H9 (cell line): ENCODE results near the gene RHBDD3. TPM values are rescaled to one million over a fixed set of nuclear protein-coding genes. Genes with fewer than 3 reads are reported as not detected.

Experiments
- DNase-seq: peaks from one replicate; pipeline ENCODE4 v3.0.0-alpha.2; 2017
- H2AFZ ChIP-seq: one replicate; pipeline ENCODE4 v1.6.1; 2013; ENCODE audit warnings: mild to moderate bottlenecking, low read length, control low read depth, moderate library complexity
- H2AK5ac ChIP-seq: 2 replicates; pipeline ENCODE4 v1.6.1; 2013; ENCODE audit warnings: low read length, control low read depth, mixed read lengths; ENCODE audit not compliant: insufficient read length
- H2BK120ac ChIP-seq: one replicate; pipeline ENCODE4 v1.6.1; 2013; ENCODE audit warnings: low read depth, mild to moderate bottlenecking, low read length, control low read depth, inconsistent platforms; ENCODE audit not compliant: poor library complexity, severe bottlenecking
- H2BK12ac ChIP-seq: 2 replicates; pipeline ENCODE4 v1.6.1; 2013; ENCODE audit warnings: low read length, control low read depth, mixed read lengths, low read depth; ENCODE audit not compliant: insufficient read length
- H2BK15ac ChIP-seq: 2 replicates; pipeline ENCODE4 v1.6.1; 2013; ENCODE audit warnings: low read depth, low read length, control low read depth
- H2BK20ac ChIP-seq: one replicate; pipeline ENCODE4 v1.6.1; 2013; ENCODE audit warnings: low read depth, mild to moderate bottlenecking, low read length, control low read depth, inconsistent platforms; ENCODE audit not compliant: poor library complexity, severe bottlenecking
- H2BK5ac ChIP-seq: 2 replicates; pipeline ENCODE4 v1.6.1; 2013; ENCODE audit warnings: low read length, control low read depth, mixed read lengths; ENCODE audit not compliant: insufficient read length
- H3K14ac ChIP-seq: 2 replicates; pipeline ENCODE4 v1.6.1; 2013; ENCODE audit warnings: low read length, control low read depth; ENCODE audit not compliant: insufficient read depth
- H3K18ac ChIP-seq: 2 replicates; pipeline ENCODE4 v1.6.1; 2013; ENCODE audit warnings: low read depth, mild to moderate bottlenecking, mixed read lengths, low read length, control low read depth; ENCODE audit not compliant: insufficient read length
- H3K23ac ChIP-seq: 2 replicates; pipeline ENCODE4 v1.6.1; 2013; ENCODE audit warnings: low read length, control low read depth, mixed read lengths, low read depth; ENCODE audit not compliant: insufficient read length
- H3K23me2 ChIP-seq: 2 replicates; pipeline ENCODE4 v1.6.1; 2013; ENCODE audit warnings: low read depth, mild to moderate bottlenecking, mixed read lengths, low read length, control low read depth; ENCODE audit not compliant: insufficient read length, poor library complexity, severe bottlenecking
- H3K27ac ChIP-seq: 2 replicates; pipeline ENCODE4 v1.5.1; 2013; ENCODE audit warnings: low read length, control low read depth, mixed read lengths, low read depth; ENCODE audit not compliant: insufficient read length
- H3K27me3 ChIP-seq: 2 replicates; pipeline ENCODE4 v1.6.1; 2013; ENCODE audit warnings: low read length, control low read depth, inconsistent platforms; ENCODE audit not compliant: insufficient read depth
- H3K4ac ChIP-seq: 2 replicates; pipeline ENCODE4 v1.6.1; 2013; ENCODE audit warnings: low read depth, mild to moderate bottlenecking, control low read depth, inconsistent platforms, low read length, moderate library complexity
- H3K4me1 ChIP-seq: 2 replicates; pipeline ENCODE4 v1.6.1; 2013; ENCODE audit warnings: low read length, control low read depth, inconsistent platforms; ENCODE audit not compliant: insufficient read depth
- H3K4me2 ChIP-seq: 2 replicates; pipeline ENCODE4 v1.6.1; 2013; ENCODE audit warnings: low read length, control low read depth, mixed read lengths; ENCODE audit not compliant: insufficient read length, insufficient read depth
- H3K56ac ChIP-seq: 2 replicates; pipeline ENCODE4 v1.6.1; 2013; ENCODE audit warnings: low read depth, mild to moderate bottlenecking, mixed read lengths, low read length, control low read depth; ENCODE audit not compliant: insufficient read length
- H3K79me1 ChIP-seq: 2 replicates; pipeline ENCODE4 v1.6.1; 2013; ENCODE audit warnings: low read depth, mild to moderate bottlenecking, moderate library complexity, low read length, control low read depth, inconsistent platforms; ENCODE audit not compliant: insufficient read depth, poor library complexity, severe bottlenecking
- H3K79me2 ChIP-seq: 2 replicates; pipeline ENCODE4 v1.6.1; 2013; ENCODE audit warnings: low read length, control low read depth, inconsistent platforms; ENCODE audit not compliant: insufficient read depth
- H3K9ac ChIP-seq: 2 replicates; pipeline ENCODE4 v1.6.1; 2013; ENCODE audit warnings: low read length, control low read depth, mixed read lengths; ENCODE audit not compliant: insufficient read length; ENCODE audit errors: extremely low read depth
- H3K9me3 ChIP-seq: one replicate; pipeline ENCODE4 v1.6.1; 2013; ENCODE audit warnings: low read depth, low read length, inconsistent platforms; ENCODE audit not compliant: control insufficient read depth
- H3T11ph ChIP-seq: one replicate; pipeline ENCODE4 v1.6.1; 2013; ENCODE audit warnings: mild to moderate bottlenecking, low read length, control low read depth, inconsistent platforms
- H4K20me1 ChIP-seq: one replicate; pipeline ENCODE4 v1.6.1; 2013; ENCODE audit not compliant: control insufficient read depth, insufficient read length, insufficient read depth
- H4K5ac ChIP-seq: 2 replicates; pipeline ENCODE4 v1.6.1; 2013; ENCODE audit warnings: low read depth, mild to moderate bottlenecking, mixed read lengths, low read length, control low read depth; ENCODE audit not compliant: insufficient read length
- H4K8ac ChIP-seq: replicated peaks from 2 replicates; pipeline ENCODE4 v1.6.1; 2013; ENCODE audit warnings: low read length, control low read depth, mixed read lengths, low read depth; ENCODE audit not compliant: insufficient read length
- H4K91ac ChIP-seq: 2 replicates; pipeline ENCODE4 v1.6.1; 2013; ENCODE audit warnings: low read depth, mild to moderate bottlenecking, moderate library complexity, mixed read lengths, low read length, control low read depth; ENCODE audit not compliant: insufficient read length
- H3K27ac Mint-ChIP-seq, 3 experiments: 2 replicates in 2 of 3; 3 replicates in 1 of 3; pipeline ENCODE4 v1.8.0; 2020 to 2021; ENCODE audit warnings: mixed read lengths in 3 of 3, mild to moderate bottlenecking in 1 of 3, moderate library complexity in 1 of 3
- H3K27me3 Mint-ChIP-seq: 2 replicates; pipeline ENCODE4 v1.8.0; 2021; ENCODE audit warnings: low read depth, mild to moderate bottlenecking, moderate library complexity, mixed read lengths
- H3K36me3 Mint-ChIP-seq, 3 experiments: 2 replicates in 2 of 3; 3 replicates in 1 of 3; pipeline ENCODE4 v1.8.0; 2020 to 2021; ENCODE audit warnings: low read depth in 3 of 3, mixed read lengths in 3 of 3; ENCODE audit not compliant: insufficient read depth in 1 of 3
- H3K4me1 Mint-ChIP-seq, 2 experiments: 2 replicates each; pipeline ENCODE4 v1.8.0; 2020; ENCODE audit warnings: mixed read lengths in 2 of 2
- H3K4me3 Mint-ChIP-seq, 2 experiments: 2 replicates in 1 of 2; 3 replicates in 1 of 2; pipeline ENCODE4 v1.8.0; 2020 to 2021; ENCODE audit warnings: mild to moderate bottlenecking in 2 of 2, mixed read lengths in 2 of 2, moderate library complexity in 1 of 2
- H3K9me3 Mint-ChIP-seq, 2 experiments: 2 replicates in 1 of 2; 3 replicates in 1 of 2; pipeline ENCODE4 v1.8.0; 2020; ENCODE audit warnings: mild to moderate bottlenecking in 2 of 2, mixed read lengths in 2 of 2, moderate library complexity in 1 of 2
- WGBS: extraction: QIAGEN DNeasy Blood & Tissue Kit; methylation state at CpG from one replicate; pipeline ENCODE4 v1.1.7; 2013; ENCODE audit warnings: missing lambda C conversion rate, low lambda C conversion rate, mixed read lengths; ENCODE audit not compliant: insufficient read length; ENCODE audit errors: extremely low coverage; 5-methylcytosine and 5-hydroxymethylcytosine counted together
- total RNA-seq: library from RNA; stranded (reverse); gene quantifications from 2 replicates; pipeline ENCODE4 v1.2.1, GENCODE V29; 2021
- TF ChIP-seq, protein P1 (sequence below): fragments of 200-600 bp; sonication (generic); conservative IDR thresholded peaks from 3 replicates; pipeline ENCODE4 v1.8.0; 2021; ENCODE audit warnings: antibody characterized with exemption, mild to moderate bottlenecking

RHBDD3 gene
- total RNA-seq, 1 experiment from 2014 or later = 99.7 TPM

DNA sequence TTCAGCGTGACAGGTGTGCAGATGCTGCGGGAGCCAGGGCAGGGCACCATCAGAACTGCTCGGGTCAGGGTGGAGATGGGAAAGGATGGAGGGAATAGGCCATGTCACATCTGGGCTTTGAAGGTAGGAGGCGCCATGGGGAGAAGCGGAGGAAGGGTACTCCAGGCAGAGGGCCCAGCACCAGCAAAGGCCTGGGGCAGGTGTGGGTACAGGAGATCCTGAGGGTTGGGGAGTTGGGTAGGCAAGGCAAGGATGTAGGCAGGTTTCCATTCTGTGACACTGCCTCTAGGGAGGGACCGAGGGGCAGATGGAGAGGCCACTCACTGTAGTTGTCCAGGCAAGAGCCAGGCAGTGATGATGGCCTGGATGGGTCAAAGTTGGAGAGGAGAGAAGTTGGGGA is 53.5 kb downstream of the RHBDD3 start:
- H4K8ac ChIP-seq = no peak overlapping the region
- H3K9ac ChIP-seq = no peak overlapping the region
- no peaks in the 10 kb centered on the region for H3K27me3 ChIP-seq
- no peak overlapping the region for H4K91ac ChIP-seq
- no peak overlapping the region for H2BK20ac ChIP-seq
- no peak overlapping the region for H3K56ac ChIP-seq
- no CpG with 5 or more reads among the region's 6 CpGs for WGBS
- Mint-ChIP-seq H3K36me3 (no peaks in the 10 kb centered on the region), H3K27me3 (peaks cover 3% of the 10 kb centered on the region; the same call in 1 of the 2 replicates), H3K4me1 (peaks cover 26 to 37% of the 10 kb centered on the region in 2 experiments), H3K9me3 (no peaks in the 10 kb centered on the region), H3K27ac (no peak overlapping the region), H3K4me3 (peak overlapping the region in 1 of 2 experiments; percentile 32; a peak in 1 of 5 replicates)
- H3K4me1 ChIP-seq = no peaks in the 10 kb centered on the region; the same call in 1 of the 2 replicates
- TF ChIP-seq, protein P1, sequence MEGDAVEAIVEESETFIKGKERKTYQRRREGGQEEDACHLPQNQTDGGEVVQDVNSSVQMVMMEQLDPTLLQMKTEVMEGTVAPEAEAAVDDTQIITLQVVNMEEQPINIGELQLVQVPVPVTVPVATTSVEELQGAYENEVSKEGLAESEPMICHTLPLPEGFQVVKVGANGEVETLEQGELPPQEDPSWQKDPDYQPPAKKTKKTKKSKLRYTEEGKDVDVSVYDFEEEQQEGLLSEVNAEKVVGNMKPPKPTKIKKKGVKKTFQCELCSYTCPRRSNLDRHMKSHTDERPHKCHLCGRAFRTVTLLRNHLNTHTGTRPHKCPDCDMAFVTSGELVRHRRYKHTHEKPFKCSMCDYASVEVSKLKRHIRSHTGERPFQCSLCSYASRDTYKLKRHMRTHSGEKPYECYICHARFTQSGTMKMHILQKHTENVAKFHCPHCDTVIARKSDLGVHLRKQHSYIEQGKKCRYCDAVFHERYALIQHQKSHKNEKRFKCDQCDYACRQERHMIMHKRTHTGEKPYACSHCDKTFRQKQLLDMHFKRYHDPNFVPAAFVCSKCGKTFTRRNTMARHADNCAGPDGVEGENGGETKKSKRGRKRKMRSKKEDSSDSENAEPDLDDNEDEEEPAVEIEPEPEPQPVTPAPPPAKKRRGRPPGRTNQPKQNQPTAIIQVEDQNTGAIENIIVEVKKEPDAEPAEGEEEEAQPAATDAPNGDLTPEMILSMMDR = peak; percentile 30; the same call in 2 of the 3 replicates
- H3K14ac ChIP-seq = no peak overlapping the region
- H3K79me2 ChIP-seq = no peaks in the 10 kb centered on the region
- no peak overlapping the region for H2BK5ac ChIP-seq
- no peak overlapping the region for H2AK5ac ChIP-seq
- H3K4ac ChIP-seq = no peak overlapping the region
- H3K9me3 ChIP-seq = no peaks in the 10 kb centered on the region
- H2BK12ac ChIP-seq = no peak overlapping the region
- H3T11ph ChIP-seq = no peak overlapping the region
- H3K27ac ChIP-seq = no peak overlapping the region
- H4K5ac ChIP-seq = no peak overlapping the region
- H3K4me2 ChIP-seq = no peak overlapping the region
- H3K23ac ChIP-seq = no peak overlapping the region
- no peak overlapping the region for H2AFZ ChIP-seq
- H2BK15ac ChIP-seq = no peak overlapping the region
- no peak overlapping the region for H3K18ac ChIP-seq
- no peak overlapping the region for H2BK120ac ChIP-seq
- no peaks in the 10 kb centered on the region for H3K23me2 ChIP-seq
- no peaks in the 10 kb centered on the region for H3K79me1 ChIP-seq
- DNase-seq = no peak
- H4K20me1 ChIP-seq = no peaks in the 10 kb centered on the region
